UCSD-AML1 (cell line): Measurements from ENCODE around the gene PAIP1.
"Not testable (repeated sequence)": the region's sequence is repeated elsewhere in the genome, so short reads cannot be mapped to it uniquely, and the experiment has no call there.

Source experiments
- DNase-seq: peaks from one replicate; lab custom pipeline; 2025; ENCODE audit not compliant: unreplicated experiment; lab: John Stamatoyannopoulos, UW

PAIP1 gene

DNA sequence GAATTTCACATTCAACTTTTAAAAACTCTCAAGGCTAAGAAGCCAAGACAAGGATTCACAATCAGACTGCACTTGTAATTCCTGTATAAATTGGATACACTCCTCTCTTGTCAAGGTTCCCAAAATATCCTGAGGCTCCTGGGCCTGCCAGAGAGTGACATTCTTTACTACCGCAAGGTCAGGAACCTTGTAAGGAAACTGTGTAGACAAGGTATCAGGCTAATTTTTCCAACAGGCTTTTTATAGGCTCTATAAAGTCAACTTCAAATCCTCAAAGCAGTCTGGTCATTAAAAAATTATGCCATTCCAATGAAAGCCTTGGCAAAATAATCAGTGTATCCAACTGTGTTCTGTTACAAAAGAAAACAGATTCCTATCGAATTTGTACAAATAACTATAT is 15.5 kb upstream of the PAIP1 start:
- DNase-seq = no peak

DNA sequence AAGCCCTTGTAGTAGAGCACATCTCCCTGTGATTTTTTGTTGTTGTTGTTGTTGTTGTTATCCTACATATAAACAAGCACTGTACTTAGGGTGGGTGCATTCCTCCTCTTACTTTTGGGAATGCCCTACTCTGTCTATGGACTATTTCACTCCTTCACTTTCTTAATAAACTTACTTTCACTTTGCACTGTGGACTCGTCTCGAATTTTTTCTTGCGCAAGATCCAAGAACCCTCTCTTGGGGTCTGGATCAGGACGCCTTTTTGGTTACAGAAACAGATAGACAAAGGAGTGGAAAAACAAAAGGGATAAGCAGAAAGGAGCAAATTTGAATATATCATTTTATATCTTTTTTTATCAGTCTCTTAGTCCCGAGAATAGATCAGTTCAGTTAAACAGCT is 14.4 kb upstream of the PAIP1 start:
- no peak for DNase-seq

DNA sequence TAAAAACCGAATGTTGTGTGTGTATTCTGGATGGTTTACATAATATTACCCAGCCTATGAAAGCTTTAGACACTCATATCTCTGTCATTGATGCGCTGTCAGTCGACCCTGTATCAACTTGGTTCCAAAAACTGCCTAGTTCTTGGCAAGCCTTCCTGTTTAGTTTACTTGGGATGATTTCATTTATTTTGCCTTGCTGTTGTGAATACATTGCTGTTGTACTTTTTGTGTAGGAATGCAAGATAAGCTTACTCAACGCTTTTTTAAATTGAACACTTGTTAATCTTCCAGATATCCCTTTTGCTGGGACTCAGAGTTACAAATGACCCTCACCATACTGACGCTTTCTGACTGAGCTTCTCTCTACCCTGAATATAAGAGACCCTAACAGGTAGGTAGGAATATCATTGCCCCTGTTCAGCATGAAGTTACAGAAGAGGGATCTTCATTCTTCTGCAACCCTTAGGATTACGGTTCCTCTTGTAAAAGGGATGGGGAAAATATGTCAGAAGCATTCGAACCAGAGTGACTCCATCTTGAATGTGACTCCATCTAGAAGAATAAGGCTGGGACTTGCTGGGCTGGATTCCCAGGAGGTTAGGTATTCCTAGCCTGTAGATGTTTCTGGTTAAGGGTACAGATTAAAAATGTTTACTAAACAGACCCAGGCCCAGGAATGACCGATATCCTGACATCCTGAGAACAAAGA is 13.7 kb upstream of the PAIP1 start:
- no peak for DNase-seq

DNA sequence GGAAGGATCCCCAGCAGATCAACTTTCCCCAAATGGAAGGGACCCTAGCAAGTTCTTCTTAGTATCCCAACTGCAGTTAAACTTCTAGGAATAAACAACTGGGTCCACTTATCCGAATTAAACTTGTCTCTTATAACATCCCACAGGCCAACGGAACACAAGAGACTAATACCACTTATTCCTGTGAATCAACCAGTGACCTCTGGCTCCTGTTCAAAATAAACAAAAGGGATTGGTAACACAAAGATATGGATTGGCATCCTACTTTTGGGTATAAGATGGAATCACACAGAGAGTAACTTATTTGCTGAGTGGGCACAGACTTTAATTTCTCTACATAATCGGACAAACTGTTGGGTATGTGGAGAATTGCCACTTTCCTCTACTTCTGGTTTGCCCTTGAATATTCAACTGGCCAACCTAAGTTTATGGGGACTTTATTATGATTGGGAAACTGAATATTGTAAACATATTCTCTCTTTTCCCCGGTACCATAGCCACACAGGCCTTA is 12.4 kb upstream of the PAIP1 start:
- no peak for DNase-seq

DNA sequence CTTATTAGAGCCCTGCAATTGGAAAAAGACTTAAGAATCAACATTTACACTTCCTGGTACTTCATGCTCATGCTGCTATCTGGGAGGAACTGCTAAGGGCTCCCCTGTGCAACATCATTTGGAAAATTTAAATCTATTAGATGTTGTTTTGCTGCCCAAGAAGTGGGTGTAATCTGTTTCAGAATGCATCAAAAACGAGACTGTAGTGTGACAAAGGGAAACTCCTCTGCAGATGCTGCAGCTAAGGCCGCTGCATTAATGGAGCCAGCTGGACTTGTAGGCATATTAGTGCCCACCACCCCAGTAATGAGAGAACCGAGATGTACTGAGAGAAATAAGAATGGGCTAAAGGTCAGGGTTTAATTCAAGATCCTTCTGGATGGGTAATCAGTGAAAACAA is 11.1 kb upstream of the PAIP1 start:
- no peak for DNase-seq

DNA sequence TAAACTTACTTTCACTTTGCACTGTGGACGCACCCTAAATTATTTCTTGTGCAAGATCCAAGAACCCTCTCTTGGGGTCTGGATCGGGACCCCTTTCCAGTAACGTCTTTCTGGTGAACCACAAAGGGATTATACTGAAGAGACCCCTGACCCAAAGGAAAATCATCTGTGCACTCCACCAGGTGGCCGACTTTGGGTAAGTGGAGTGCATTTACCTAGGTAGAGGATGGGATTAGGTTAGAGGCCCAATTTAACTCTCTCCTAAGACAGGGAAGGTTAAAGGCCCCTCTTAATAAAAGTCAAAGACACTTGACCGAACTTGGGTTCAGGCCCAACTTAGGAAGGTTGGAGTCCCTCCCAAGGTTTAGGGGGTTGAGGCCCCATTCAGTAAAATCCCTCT is 8.2 kb upstream of the PAIP1 start:
- DNase-seq = no peak

DNA sequence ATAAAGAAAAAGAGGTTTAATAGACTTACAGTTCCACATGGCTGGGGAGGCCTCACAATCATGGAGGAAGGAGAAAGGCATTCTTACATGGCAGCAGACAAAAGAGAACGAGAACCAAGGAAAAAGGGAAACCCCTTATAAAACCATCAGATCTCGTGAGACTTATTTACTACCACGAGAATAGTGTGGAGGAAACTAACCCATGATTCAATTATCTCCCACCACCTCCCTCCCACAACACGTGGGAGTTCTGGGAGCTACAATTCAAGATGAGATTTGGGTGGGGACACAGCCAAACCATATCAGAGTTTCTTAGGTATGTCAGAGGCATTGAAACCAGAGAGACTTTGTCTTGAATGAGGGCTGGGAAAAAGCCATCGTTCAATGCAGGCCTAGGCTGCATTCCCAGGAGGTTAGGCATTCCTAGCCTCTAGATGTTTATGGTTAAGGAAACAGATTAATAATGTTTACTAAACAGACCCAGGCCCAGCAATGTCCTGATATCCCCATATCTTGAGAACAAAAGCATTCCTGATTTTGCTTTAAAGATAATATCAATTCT is 7.5 kb upstream of the PAIP1 start:
- DNase-seq = no peak

DNA sequence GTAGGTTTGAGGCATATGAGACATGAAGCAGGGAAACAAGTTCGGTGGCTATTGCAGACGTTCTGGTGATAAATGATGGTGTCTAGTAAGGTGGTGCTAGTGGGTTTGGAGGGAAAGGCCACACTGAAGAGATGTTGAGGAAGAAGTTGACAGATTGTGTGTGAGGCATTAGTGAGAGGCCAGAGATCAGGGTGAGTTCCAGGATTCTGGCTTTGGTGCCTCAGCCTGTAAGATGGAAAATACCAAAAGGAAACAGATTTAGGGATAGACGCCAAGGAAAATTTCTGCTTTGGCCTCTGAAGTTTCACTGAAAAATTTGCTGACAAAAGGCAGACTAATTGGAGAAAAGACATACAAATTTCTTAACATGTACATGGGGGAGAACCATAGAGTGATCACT is 6.4 kb upstream of the PAIP1 start:
- DNase-seq = no peak

DNA sequence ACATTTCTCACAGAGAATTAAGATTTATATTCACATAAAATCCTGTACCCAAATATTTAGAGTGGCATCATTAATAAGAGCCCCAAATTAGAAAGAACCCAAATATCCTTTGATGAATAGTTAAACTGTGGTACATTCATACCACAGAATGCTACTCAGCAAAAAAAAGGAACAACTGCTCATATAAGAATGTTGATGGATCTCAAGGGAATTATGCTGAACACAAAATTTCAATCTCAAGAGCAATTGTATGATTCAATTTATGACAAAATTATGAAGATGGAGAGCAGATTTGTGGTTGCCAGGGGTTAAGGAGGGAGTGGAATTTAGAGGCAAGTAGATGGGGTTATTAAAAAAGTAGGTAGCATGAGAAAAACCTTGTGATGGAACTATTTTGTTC is 4.5 kb upstream of the PAIP1 start:
- no peak for DNase-seq

DNA sequence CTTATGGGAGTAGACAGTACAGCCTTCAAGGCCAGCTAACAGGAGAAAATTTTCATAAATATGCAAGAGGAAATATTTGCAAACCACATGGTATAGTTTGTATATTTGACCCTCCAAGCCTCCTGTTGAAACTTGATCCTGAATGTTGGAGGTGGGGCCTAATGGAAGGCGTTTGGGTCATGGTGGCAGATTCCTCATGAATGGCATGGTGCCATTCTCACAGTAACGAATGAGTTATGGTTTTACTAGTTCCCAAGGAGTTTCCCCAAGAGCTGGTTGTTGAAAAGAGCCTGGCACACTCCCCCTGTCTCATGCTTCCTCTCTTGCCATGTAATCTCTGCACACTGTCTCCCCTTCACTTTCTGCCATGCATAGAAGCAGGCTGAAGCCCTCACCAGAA is 3.3 kb upstream of the PAIP1 start:
- DNase-seq = no peak

DNA sequence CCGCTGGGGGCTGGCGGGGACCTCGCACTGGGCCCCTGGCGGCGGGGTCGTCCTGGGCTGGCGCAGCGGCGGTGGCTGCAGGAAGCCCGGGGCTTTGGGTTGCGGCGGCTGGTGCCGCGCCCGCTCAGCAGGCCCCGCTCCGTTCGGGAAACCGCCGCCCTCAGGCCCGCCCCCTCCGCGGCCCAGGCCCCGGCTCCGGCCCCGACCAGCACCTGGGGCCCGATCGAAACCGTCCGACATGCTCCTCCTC is 345 bp downstream of the PAIP1 start:
- DNase-seq = not testable (repeated sequence)

DNA sequence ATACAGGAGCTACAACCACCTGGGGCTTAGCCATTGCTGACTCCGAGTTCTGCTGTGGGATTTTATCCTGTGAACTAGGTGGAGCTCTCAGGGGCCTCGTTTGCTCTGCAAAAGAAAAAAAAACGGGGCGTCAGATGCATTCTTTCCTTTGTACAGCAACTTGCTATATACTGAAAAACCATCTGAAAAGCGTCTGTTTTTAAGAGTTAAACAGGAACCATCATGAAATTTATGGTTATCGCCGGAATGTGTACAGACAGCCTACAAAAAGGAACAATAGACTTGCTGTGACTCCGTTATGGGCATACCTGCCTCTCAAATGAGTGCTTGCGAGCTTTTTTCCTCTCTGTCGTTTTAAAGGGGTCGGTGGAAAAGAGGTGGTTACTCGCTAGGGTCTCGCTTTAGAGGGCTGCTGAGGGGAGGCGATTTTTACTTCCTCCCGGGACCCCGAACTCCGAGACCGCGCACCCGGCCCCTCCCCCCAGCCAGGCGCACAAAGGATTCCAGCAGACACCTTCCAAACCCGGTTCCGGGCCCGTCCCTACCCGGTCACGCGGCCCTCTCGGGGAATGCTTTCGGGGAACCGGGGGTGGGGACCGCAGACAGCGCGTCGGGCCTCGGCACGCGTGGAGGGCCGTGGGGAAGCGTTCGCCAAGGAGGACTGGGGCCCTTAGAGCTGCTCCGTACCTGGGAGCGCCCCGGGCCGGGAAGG is 826 bp downstream of the PAIP1 start:
- DNase-seq = peak; percentile 71

DNA sequence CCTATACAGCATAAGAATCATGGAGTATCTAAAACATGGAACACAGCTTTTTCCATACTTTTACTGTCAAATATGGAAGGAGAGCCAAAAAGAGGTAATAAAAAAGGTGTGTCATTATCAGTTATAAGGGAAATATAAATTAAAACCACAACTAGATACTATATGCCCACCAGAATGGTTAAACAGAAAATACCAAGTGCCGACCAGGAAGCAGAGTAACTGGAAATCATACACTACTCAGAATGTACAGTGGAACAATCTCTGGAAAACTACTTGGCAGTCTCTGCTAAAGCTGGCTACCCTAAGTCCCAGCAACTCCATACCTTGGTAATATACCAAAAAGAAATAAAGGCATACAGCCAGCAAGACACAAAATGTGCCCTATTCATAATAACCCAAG is 2.4 kb downstream of the PAIP1 start:
- no peak for DNase-seq

DNA sequence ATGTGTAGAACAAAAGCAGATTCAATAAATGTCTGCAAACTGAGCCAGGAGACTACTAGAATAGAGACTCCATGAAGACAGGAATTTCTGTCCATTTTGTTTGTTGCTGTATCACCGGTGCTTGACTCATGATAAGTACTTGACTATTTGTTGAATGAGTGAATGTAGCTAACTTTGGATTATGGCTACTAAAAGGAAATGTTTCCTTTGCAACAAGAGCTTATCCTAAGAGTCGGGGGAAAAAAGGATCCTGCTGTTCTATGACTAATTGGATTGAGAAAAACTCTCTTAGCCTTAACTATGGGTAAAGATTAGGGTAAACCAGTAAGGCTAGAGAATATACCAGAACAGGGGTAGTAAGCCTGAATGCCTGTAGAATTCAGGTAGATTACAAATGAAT is 3.5 kb downstream of the PAIP1 start:
- no peak for DNase-seq

DNA sequence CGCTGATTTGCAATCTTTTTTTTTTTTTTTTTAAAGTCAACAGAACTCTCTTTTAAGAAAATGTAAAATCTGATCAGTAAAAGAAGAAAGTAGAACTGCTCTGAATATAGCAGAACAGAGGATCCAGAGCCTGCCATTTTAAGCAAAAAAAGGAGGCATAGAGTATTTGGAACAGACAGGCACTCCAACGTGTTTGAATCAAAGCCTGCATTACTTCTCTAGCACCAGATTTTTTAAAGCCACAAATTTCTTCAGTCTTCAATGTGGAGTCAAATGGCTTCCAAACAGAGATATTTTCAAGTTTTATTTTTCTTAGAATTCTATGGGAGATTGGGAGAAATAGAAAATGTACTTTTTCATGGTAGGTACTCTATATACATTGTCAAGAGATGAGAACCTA is 5.1 kb downstream of the PAIP1 start:
- DNase-seq = no peak

DNA sequence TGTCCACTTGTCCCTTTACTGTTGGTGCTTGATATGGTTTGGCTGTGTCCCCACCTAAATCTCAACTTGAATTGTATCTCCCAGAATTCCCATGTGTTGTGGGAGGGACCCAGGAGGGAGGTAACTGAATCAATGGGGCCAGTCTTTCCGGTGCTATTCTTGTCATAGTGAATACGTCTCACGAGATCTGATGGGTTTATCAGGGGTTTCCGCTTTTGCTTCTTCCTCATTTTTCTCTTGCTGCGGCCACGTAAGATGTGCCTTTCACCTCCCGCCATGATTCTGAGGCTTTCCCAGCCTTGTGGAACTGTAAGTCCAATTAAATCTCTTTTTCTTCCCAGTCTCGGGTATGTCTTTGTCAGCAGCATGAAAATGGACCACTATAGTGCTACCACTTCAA is 7.6 kb downstream of the PAIP1 start:
- DNase-seq = not testable (repeated sequence)

DNA sequence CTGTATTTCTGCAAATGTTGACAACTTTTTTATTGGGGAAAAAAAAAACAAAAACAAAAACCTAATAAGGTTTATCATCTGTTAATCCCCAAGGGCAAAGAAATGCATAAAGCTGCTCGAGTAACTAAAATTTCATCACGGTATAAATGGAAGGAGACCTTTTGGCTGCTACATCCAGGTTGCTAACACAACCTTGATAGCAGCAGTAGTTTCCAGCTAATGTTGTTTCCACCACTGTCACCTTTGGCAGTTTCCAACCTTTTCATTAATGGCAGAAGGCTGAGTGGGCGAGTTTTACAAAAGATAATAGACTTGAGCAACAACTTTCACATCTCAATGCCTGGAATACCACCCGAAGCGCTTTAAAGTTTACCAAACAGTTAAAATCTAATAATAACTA is 8.5 kb downstream of the PAIP1 start:
- no peak for DNase-seq

DNA sequence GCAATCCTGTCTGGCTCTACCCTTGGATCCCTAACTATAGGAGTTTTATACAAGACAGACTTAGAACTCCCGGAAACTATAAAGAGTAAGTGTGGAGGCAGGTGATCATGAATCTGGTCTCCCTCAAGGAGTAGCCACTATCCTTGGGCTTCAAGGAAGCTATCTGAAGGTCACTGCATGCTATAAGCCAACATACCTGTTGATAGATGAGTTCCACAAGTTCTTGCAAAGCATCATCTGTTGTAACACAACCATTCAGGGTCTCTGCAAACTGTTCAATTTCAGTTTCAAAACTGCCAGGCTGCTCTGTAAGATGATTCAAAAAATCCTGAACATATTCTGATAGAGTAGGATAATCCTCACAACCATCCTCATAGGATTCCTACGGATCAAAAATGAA is 9.3 kb downstream of the PAIP1 start:
- DNase-seq = no peak

DNA sequence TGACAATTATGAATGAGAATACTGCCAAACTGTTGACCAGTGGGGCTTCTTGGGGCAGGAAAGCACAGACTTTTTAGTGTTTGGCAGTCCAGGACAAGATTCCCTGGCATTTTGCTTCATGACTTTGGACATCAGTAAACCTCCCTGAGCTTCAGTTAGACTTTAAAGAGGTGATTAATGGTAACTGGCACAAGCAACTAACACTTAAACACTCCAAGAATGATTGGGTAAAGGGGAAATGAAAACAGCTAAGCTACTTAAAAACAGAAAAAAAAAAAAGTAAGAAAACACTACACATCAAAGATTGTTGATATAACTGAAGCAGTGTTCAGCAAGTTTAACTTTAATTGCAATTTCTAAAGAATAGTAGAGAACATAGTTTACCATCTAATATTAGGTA is 13.4 kb downstream of the PAIP1 start:
- DNase-seq = no peak

DNA sequence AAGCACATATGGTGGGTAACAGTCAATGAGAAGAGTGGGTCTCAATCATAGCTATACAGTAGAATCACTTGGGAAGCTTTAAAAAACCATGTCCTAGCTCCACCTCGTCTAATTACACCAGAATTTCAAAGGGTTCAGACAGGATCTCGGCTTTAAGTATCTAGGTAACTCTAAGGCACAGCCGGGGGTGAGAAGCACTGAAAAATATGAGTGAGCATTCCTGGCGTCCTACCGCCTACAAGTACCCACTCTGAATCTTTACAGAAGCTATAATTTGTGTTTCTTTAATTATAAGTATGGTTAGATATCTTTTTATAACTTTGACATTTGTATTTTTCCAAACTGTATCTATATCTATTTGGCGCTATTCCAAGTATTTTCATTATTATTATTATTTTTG is 16.1 kb downstream of the PAIP1 start:
- DNase-seq = no peak

DNA sequence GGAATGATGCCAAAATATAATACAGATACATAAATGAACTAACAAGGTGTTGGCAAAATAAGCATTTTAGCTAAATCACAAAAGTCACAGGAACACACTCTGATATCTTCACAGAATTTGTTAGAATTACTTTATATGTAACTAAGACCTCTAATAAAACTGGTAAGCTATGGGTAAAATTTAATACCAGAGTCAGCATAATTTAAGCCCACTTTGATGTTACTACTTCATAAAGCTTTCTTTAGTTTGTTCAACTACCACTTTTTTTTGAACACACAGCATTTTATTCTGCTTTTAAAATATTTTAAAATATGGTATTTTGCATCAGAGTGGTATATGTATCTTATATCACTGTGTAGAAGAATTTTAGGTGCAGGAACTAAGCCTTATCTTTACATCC is 19.9 kb downstream of the PAIP1 start:
- DNase-seq = no peak

DNA sequence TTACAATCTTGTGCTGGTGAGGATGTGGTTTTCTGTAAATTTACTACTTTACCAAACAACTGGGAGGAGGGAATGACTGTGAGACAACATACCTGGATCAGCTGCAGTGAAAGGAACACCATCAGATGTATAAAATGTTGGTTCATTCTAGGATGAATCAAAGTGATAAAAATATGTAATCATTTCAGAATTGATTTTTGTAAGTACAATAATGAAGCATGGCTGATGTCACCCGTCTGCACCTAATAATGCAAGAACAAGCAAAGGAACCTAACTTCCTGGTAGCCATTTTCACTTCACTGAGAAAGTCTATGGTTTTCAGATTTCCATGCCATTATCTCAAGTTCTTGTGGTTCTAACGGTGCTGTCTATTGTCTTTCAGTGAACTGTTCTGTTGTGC is 23.2 kb downstream of the PAIP1 start:
- DNase-seq = no peak

DNA sequence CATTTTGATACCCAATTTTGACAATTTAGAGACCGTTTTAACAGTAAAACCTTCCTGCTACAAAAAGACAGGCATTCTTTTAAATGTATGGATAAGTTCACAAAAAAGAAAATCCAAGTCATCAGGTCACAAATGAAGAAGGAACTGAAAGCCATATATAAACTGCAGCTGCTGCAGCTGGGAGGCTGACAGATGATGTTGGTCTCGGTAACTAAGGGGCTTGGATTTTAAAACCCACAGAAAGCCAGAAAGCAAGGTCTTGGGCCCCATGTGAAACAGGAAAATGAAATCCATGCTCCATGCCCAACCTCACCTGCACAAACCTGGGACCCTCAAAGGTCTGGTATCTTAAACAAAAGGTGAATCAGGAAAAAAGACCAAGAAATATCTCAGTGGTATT is 26.2 kb downstream of the PAIP1 start:
- no peak for DNase-seq
